Activated T-cell treated with anti-CD3 and anti-CD28 coated beads for 4 hours (primary cell): ENCODE results near the gene IGSF9.
"Not testable (repeated sequence)": the region's sequence is repeated elsewhere in the genome, so short reads cannot be mapped to it uniquely, and the experiment has no call there.

Experiments used
- DNase-seq: peaks from one replicate; pipeline ENCODE4 v3.0.0-alpha.2; 2020

The IGSF9 gene

DNA sequence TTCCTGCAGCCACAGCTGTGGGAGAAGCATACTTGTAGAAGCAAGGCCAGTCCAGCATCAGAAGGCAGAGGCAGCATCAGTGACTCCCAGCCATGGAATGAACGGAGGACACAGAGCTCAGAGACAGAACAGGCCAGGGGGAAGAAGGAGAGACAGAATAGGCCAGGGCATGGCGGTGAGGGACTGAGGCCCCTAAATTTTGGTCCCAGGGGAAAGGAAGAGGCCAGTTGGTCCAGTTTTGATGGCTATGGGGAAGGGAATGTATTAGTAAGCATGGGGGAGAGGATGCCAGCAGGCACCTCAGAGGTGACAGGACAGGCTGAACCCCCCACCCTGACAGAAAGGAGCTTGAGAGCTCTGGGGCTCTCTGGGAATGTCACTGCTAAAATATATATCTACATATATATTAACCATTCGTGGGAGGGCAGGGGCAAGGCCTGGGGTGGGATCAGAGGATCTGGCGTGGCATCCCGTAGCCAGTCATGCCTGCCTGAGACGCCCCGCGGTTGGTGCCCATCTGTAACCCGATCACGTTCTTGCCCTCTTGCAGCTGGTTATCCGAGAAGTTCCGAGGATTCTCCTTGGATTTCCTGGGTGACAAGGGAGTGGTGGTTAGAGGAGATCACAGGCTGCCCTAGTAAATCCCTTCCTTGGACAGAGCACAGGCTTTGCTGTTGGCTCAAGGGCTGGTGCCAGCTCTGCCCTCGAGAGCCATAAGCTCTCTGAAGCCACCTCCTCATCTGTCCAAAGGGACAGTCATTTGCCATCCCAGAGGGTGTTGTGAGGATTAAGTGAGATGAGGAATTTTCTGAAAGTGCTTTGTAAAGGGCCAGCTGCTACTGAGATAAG, 26.8 kb downstream of the IGSF9 start:
- no peak for DNase-seq

DNA sequence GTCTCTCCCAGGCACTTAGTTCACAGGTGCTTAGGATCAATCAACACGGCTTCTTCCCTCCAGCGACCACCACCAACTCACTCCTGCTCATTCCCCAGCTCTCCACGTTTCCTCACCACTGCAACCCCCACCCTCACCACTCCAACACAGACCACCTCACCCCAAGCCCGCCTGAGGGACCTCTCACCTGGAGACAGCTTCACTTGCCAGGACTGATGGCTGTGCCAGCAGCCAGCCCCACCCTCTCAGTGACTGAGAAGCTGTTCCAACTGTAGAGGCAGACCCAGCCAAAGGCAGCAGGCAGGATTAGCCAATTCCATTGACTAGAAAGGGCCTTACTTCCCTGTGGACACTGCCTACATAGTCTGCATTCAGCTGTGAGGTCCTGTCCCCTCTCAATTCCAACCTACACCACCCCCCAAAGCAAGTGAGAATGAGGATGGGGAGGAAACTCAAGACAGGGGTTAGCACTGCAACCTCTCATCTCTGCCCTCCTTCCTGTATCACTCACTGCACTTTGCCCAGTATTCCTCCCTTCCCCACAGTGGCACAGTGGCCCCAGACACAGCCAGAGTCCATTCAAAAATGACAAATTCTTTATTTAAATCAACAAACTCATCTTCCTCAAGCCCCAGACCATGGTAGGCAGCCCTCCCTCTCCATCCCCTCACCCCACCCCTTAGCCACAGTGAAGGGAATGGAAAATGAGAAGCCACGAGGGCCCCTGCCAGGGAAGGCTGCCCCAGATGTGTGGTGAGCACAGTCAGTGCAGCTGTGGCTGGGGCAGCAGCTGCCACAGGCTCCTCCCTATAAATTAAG, 27.7 kb downstream of the IGSF9 start:
- DNase-seq = no peak

DNA sequence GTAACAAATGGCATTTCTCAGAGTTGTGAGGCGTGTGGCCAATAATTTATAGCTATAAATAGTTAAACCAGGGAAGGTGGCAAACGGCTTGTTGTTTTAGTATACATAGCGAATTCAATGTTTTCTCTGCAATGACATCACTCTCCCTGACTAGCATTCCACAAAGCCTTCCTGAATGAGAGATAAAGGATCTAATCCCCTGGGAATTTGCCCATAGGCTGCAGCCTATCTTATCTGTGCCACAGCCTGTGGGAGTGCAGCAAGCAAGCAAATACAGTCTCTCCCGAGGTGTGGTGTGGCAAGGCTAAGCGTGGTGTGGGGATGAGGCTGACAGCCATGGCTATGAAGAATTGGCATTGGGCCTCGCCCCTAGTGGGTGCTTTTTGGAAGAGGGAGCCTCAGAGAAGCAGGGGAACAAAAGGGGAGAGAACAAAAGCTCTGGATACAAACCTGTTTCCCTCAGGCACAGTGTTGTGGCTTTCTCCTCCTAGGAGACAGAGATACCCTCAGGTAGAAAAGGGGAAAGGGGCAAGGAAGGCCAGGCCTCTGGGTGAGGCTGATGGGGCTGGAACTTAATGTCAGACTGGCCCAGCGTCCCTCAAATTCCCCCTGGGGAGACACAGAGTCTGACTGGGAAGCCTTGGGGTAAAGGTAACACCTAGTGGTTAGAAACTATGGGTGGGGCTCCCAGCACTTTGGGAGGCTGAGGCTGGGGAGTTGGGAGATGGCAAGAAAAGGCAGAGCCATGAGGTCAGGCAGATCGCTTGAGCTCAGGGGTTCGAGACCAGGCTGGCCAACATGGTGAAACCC, 29.0 kb downstream of the IGSF9 start:
- no peak for DNase-seq

DNA sequence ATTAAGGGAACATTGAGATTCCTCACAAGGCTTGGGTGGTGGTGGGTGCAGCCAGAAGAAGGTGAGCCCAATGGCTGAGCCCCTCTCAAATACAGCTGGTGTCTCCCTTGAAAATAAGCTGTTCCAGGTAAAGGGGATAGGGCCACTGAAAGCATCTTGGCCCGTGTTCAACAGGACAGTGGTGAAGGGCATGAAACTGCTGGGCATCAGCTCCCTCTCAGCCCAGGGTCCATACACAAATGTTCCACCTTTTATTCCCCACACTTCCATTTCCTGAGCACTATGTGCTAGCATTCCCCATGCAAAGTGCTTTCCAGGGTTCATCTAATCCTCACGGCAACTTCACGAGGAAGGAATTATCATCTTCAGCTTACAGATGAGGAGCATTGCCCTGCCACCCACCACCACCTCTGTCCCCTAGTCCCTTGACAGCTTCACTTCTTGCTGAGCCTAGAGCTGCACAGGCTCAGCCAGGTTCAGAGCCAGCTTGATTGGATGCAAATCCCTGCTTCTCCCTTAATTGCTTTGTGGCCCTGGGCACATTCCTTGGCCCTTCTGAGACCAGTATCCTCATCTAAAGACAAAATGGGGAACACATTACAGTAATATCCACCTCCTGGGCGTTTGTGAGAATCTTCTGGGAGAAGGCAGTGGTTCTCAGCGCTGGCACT, 29.7 kb downstream of the IGSF9 start:
- no peak for DNase-seq

DNA sequence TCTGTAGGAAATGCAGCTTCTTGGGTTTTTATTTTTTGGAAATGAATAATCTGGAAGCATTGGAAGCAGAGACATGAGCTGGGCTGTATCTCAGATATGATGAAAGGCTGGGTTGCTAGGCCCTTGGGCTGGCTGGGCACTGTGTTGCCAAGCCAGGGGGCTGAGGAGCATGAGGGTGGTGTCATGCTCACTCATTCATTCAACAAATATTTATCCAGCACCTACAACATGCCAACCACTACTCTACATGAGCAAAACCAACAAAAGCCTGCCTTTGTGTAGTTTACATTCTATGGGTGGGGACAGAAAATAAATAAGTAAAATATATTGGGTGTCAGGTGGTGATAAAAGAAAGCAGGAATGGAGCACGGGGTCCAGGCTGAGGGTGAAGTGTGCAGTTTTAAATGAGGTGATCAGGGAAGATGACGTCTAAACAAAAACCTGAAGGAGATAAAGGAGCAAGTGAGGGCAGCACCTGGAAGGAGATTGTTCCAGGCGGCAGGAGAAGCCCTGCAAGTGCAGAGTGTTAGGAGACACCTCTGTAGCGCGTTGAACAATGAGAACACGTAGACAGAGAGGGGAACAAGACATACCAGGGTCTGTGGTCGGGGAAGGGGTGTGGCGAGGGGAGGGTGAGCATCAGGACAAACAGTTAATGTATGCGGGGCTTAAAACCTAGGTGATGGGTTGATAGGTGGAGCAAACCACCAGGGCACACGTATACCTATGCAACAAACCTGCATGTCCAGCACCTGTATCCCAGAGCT, 31.0 kb downstream of the IGSF9 start:
- no peak for DNase-seq

DNA sequence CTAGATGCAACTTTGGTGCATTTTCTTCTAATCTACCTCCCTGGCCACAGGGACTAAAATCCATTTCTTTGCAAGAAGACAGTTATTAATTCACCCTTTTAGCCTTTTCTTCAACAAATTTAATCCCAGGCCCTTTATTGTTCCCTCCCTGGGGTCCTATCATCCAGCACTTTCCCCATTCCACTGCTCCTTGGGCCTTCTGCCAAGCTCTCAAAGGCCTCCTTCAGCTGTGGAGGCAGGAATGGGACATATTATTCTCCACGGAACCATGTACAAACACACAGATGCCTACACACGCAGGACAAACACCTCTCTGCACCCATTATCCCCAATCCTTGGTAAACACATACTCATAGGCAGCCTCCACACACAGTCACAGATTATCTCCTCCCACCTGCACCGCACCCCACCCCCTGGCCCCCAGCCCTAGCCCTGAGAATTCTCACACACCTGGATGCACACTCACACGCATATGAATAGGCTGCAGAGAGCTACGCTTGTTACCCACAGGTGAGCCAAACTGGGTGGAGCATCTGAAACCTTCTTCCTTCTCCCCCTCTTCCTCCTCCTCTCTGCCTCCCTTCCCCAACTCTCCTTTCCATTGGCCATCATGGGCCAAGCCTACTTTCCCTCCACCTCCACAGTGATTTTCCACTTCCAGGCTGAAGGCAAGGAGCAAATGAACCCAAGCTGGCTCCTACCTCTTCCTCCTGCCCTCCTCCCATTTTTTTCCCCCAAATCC, 31.8 kb downstream of the IGSF9 start:
- no peak for DNase-seq

DNA sequence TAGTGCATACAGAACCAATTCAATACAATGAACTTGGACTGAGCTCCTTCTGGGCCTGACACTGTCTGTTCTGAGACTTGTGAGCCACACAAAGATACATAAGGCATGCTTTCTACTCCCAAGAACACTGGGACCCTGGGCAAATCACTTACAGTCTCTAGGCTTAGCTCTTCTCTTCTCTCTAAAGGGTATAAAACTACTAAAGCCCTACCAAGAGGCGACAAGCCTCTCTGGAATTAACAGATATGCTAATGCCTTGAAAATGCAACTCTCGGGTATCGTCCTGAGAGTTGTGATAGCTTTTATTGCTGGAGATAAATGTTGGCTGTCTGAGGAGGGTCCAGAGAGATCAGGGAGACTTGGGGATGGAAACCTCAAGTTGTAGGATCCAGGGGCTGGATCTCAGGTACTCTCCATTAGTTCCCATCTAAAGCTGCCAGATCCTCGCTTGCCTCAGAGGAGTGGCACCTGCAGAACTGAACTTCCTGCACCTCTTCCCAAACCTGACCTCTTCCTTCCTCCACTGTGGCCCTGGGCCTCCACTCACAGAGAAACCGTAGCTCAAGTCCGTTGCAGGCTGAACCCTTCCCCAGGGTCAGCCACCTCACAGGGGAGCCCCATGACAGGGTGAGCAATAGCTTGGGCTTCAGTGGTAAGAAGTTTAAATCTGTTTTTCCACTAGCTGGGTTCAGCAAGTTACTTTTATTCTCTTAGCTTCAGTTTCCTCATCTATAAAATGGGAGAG, 33.9 kb downstream of the IGSF9 start:
- no peak for DNase-seq

DNA sequence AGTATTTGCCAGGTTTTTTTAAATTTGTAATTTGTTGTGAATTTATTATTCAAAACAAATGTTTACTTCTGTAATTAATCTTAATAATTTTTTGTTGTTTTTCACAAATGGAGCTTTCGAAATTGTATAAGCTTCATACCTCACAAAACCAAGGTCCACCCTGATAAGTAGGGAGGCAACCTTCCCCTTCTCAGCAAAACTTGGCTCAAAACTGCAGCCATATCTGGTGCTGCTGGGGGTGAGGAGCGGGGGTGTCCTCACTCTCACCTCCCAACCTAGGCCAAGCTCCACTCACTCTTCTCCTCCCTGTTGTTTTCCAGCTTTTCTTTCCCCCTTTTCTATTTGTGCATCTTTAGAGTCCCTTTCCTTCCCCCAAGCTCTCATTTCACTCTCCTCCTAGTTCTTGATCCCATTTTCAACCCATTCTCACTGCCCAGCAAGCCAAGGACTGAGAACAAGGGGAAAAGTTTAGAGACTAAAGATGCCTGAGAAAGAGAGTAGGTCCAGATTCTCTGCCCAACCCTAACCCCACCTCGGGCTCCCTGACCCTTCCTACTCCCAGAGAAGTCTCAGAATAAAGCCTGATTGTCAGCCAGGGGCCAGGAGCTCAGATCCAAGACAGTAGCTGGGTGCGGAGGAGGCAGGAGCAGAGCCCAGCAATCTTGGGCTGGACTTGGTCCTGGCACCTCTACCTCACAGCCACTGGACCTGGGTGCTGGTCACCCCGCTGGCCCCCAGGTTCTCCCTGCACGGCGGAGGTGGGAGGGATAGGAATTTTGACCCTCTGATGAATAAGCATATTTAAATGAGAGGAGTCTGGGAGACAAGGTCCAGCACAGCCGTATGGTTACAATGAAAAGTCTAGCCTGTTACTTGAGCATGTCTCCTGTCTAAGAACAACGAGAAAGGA, 37.1 kb downstream of the IGSF9 start:
- DNase-seq = no peak

DNA sequence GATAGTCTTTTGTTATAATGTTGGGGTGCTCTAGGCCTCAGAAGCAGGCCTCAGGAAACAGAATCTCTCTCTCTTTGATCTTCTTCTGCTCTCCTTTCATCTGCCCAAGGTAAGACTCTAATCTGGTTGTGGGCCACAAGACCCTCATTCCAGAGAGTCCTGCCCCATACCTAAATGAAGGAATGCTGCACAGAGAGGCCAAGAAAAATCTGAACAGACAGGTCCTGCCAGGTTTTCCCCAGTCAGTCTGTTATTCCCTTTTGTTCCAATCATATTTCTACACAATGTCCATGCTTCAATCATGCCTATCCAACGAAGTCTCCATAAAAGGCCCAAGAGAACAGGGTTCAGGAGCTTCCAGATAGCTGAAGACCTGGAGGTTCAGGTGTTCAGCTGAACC, 38.5 kb downstream of the IGSF9 start:
- DNase-seq = no peak

DNA sequence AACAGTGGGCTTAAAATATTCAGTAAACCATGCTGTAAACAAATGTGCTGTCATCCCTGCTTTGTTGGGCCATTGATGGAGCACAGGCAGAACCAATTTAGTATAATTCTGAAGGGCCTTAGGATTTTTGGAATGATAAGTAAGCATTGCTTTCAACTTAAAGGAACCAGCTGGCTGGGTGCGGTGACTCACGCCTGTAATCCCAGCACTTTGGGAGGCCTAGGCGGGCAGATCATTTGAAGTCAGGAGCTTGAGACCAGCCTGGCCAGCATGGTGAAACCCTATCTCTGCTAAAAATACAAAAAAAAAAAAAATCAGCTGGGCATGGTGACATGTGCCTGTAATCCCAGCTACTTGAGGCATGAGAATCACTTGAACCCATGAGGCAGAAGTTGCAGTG, 41.4 kb downstream of the IGSF9 start:
- not testable (repeated sequence) for DNase-seq

DNA sequence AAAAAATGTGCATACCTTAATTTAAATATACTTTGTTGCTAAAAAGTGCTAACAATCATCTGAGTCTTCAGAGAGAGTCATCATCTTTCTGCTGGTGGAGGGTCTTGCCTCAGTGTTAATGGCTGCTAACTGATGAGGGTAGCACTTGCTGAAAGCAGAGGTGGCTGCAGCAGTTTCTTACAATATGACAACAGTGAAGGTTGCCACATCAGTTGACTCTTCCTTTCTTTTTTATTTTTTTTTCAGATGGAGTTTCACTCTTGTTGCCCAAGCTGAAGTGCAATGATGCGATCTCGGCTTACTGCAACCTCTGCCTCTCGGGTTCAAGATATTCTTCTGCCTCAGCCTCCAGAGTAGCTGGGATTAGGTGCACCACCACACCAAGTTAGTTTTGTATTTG, 42.9 kb downstream of the IGSF9 start:
- no peak for DNase-seq

DNA sequence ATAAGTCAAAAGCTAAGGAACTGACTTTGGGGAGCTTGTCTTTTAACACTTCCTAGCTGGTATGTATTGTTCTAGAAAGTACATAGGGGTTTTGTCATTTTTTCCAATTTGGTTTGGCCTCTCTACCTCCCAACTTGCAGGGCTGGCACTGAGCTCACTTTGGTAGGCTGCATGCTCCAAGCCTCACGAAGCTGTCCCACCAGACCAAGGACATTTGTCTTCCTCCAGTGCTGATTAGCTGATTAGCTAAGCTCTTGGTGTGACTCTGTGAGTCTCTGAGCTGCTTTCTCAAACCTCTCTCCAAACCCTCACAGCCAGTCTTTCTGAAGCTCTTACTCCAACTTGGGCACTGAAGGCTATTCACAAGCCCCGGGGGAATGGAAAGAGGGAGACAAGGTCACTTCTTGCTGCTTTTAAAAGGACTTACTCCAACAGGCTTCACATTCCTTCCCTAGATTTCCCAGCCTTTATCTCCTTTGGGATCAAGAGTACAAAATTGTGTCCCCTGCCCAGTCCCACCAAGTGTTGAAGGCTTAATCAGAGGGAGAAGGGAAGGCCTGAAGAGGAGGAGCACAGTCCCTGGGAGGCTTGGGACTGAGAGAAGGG, 44.6 kb downstream of the IGSF9 start:
- no peak for DNase-seq

DNA sequence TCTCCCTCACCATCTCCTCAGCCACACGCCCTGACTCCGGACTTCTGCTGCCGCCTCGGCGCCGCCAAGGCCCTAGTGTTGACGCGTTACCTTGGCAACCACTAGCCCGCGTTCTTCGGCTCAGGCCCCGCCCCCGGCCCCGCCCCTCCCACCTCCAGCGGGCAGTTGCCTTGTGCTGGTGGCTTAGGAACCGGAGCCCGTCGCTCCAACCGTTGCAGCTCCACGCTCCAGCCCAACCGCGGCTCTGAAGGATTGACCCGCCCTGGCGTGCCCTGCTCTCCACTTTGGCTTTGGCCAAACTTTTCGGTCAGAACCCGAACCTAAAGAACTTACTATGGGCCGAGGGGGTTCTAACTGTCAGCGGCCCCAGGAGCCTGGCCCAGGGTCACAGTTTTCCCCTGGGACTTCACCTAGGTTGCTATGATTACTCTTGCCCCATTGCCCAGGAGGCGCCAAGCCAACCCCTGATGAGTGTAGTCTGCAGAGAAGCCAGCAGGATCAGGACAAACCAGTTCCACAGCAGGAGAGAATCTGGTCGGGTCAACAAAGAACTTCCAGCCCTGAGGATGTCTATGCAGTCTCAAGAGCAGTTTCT, 45.2 kb downstream of the IGSF9 start, which contains the start of gene CFAP45:
Gene CFAP45, minus strand, starts transcription at position 80 of the 595 bp plus-strand sequence. Its CDS starts 67 bp downstream, at position 13.
- no peak for DNase-seq

DNA sequence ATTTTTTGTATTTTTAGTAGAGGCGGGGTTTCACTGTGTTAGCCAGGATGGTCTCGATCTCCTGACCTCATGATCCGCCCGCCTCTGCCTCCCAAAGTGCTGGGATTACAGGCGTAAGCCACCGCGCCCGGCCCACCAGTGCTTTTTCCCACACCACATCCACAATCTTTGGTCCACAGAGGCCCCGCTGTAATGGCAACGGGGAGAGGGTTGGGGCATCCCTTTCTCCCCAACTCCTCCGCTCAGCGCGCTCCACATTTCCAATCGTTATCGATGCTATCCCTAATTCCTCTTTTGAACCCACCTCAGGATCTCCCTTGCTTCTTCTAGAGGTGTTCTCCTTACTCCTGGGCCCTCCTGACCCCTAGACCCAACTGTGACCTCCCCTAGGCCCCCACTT, 45.8 kb downstream of the IGSF9 start:
- not testable (repeated sequence) for DNase-seq

DNA sequence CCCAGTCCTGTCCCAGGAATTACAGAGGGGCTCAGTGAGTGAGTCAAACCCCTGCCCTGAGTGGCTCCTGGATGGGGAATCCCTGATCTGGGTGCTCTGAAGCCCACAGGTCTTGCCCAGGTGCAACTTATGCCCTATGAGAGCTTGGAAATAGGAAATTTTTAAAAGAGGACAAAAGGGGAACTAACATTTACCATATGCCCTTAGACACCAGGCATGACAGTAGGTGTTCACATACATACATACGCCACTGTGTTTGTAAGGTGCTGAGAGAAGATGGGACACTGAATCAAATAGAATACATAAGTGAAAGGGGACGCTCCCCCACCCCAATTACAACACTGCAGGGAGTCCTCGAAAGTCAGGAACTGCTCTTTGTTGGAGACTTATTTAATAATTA, 46.9 kb downstream of the IGSF9 start:
- DNase-seq = no peak

DNA sequence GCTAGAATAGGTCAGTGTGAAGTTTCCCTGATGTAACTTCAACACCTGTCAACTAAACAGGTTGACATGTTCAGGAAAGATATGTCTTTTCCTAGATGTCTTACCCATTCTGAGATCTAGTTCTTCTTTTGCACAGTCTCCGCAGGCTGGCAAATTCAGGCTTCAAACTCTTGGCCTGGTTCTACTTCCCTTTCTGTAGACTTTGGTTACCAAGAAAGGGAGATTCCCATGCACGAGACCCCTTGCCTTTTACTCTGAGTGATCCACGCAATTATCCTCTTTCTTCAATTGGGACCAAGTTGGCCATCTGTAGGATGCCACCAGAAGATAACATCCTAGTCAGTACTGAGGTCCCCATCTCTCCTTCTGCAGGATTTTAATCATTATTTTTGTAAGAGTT, 47.5 kb downstream of the IGSF9 start:
- no peak for DNase-seq

DNA sequence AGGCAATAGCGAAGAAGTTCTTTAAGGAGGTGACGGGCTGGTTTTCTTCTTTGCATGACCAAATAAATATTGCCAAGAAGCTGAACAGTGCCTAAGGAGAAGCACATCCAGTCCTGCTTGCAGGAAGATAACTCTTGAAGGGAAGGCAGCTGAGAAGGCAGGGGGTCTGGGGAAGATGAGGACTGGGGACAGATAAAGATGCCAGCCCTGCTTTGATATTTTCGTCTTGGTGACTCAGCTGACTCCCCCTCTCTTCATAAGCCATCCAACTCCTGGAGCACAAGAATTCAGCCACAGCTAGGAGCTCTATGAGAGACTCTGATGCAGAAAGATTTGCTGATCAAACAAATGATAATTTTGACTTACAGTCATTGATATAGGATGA, 48.9 kb downstream of the IGSF9 start:
- DNase-seq = no peak

DNA sequence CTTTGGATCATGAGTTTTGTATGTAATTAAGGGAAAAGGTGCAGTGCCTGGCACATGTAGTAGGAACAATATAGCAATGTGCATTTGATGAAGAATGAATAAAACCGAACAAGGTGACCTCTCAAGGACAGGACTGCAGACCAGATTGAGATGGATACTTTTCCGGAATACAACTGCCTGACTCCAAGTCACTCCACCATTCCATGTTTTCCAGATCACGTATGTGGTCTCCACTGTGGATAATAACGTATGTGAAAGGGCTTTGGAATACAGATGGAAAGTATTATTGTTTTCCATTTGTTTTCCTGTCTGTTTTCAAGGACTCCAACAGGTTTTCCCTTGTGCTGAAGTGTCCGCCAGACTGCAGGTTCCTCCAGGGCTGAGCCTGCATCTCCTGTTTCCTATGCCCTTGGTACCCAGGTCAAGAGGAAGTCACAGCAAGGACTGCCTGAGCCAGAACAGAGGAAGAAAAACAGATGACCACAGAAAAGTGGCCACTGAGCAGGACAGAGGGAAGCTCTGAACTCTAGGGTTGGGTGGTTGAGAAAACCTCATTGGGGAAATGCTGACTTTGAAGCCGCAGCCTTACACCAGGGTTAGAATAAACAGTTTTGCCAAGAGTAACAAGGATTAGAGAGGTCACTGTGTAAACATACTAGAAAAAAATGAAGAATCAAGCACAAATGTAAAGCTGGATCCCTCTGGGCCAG, 49.4 kb downstream of the IGSF9 start:
- DNase-seq = no peak
